DLD1 (cell line): ENCODE measurements around the gene ACADSB.

Source experiments
- in situ Hi-C: cut with HindIII; loops from 2 replicates; pipeline ENCODE4 v1.10.0; 2017; ENCODE audit warnings: low sequenced_read_pairs

The ACADSB gene

DNA sequence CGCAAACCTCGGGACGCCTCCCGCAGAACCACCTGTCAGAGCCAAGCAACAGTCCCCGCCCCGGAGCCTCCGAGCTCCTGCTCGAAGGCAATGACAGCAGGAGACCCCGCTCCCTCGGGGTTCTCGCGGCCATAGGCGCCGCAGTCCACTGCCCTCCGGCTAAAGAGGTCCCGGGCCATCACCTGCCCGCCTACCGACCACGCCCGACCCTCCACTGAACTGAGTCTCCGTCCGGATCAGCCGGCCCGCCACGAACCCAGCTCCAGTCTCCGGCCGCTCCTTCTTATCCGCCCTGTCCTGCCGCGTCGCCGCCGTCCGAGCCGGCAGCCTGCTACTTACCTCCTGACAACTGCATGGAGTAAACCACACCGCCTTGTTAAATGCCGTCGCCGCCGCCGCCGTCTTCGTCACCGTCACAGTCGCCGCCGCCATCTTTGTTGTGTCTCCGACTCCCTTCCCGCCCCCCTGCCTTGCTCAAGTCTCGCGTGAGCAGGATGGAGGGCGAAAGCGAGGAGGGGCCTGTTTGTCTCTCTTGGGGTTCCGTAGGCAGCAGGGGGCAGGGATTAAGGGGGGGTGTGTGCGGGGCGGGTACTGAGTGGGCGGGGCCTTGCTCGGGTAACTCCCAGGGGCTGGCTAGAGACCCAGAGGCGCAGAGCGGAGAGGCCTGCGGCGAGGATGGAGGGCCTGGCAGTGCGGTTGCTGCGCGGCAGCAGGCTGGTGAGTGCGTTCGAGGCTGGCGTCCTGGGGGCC is at the start of gene ACADSB, which contains the start of gene IKZF5:
TSS of gene ACADSB (plus strand) at position 652 of the 750 bp plus-strand sequence. CDS start at position 676, 24 bp downstream.
TSS of gene IKZF5 (minus strand) at position 441 of the 750 bp plus-strand sequence. CDS start 10,170 bp downstream, outside the sequence.
- in situ Hi-C loops: no loop called here

DNA sequence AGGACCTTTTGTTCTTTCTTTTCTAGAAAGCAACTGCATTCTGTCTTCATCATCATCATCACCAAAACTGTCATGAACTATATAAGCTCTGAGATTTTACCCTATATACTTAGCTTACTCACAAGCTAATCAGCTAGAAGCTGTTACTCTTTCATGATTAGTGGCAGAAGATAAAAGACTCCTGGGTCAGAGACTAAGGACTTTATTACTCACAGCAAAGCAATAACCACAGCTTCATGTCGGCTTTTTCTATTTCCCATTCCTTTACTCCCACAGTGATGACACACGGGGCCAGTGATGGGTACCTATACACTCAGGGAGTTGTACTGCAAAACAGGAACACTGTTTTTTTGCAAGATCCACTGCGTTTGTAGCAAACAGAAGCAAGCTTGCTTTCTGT is 46.4 kb upstream of the ACADSB start:
- in situ Hi-C loops: no loop called here

DNA sequence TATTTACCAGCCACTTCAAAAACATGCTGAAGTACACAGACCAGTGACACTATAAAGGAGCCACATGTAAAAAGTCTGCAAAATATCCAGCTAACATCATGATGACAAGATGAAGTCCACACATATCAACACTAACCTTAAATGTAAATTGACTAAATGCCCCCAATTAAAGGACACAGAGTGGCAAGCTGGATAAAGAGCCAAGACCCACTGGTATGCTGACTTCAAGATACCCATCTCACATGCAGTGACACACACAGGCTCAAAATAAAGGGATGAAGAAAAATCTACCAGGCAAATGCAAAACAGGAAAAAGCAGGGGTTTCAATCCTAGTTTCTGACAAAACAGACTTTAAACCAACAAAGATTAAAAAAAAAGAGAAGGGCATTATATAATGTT is 41.9 kb upstream of the ACADSB start:
- in situ Hi-C loops: no loop called here

DNA sequence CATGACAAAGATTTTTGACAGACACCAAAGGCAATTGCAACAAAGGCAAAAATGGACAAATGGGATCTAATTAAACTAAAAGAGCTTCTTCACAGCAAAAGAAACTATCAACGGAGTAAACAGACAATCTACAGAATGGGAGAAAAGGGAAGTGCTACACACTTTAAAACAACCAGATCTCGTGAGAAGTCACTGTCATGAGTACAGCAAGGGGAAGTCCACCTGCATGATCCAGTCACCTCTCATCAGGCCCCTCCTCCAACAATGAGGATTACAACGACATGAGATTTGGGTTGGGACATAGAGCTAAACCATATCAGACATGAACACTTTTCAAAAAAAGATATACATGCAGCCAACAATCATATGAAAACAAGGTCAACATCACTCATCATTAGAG is 40.1 kb upstream of the ACADSB start:
- in situ Hi-C loops: no loop called here

DNA sequence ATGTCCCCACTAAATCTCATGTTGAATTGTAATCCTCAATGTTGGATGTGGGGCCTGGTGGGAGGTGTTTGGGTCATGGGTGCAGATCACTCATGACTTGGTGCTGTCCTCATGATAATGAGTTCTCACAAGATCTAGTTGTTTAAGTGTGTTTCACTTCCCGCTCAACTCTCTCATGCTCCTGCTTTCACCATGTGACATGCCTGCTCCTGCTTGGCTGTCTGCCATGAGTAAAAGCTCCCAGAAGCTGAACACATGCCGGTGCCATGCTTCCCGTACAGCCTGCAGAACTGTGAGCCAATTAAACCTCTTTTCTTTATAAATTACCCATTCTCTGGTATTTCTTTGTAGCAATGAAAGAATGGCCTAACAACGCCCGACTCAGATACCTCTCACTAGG is 34.8 kb upstream of the ACADSB start:
- in situ Hi-C loops: no loop called here

DNA sequence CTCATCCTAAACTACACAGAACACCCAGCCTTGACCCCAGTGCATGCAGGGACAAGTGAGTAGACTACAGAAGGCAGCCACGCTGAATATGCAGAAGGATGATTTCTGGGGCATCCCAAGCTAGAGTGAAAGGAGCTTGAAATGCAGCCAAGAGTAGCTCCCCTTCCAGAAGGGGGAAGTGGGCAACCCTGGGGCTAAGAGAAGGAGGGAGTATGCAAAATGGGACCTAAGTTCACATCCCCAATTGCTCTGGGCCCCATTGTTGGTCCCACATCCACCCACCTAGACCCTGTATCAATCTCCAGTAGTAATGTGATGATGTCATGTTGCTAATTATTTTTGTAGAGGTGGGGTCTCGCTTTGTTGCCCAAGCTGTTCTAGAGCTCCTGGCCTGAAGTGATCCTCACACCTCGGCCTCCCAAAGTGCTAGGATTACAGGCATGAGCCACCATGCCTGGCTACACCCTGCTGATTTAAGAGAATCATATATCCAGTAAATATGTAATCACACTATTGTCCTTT is 34.2 kb upstream of the ACADSB start:
- in situ Hi-C loops: no loop called here

DNA sequence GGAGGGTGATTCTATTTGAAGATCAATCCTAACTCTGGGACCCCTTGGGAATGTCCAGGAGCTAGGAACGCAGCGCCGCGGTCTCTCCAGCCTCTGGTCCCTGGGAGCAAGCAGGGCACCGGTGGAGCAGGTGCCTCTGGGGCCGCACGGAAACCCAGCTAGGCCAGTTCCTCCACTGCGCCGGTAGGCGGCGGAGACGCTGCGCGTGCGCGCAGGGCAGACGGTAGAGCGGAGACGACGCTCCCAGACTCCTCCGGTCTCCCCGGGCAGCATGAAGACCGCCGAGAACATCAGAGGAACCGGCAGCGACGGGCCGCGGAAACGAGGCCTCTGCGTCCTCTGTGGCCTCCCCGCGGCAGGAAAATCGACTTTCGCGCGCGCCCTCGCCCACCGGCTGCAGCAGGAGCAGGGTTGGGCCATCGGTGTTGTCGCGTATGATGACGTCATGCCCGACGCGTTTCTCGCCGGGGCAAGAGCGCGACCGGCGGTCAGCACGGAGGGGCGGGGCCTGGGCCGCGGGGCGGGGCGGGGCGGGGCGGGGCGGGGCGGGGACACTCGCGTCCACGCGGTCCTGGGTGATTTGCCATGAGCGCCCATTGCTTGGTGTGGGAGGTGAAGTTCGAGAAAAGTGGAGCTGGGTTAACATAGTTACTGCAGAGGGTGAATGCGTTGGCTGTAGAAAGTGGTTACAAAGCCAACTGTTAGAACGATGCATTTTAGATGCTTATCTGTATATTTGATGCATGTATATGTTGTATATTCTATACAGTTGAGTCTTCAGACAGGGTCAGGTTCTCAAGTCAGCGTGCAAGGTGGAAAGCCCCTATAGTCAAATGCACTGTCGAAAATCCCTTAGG is 28.4 kb upstream of the ACADSB start, which contains the start of gene PSTK:
TSS of gene PSTK (plus strand) at position 193 of the 857 bp plus-strand sequence. CDS start at position 272, 79 bp downstream.
- in situ Hi-C loops: no loop called here

DNA sequence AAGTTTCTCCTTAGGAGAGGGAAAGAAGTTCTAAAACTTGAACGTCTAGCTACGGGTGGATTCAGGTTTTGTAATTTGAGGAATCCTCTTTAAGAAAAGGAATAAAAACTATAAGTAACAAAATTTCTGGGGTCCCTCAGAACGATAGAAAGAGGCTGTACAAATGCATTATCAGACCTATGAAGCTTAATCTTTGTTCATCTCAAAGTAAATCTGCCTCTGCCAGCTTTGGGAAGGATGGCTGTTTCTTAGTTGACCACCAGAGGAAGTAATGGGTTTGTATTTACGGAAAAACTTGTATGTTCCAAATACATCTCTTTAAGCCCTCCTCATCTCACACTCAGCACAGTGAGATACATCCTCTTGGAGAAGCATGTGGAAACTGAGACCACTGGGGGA is 27.7 kb upstream of the ACADSB start:
- in situ Hi-C loops: no loop called here

DNA sequence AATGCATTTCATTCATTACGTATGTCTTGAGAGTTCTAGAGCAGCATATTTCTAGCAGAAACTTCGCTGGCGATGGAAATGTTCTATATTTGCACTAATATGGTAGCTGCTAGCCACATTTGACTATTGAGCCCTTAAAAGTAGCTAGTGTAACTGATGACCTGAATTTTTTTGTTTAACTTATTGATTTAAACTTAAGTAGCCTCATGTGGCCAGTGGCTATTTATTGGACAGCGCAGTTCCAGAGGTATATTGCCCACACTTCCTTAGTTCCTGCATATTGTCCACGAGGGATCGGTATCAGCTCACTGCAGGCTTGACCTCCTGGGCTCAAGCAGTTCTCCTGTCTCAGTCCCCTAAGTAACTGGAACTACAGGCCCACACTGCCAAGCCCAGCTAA is 24.9 kb upstream of the ACADSB start:
- in situ Hi-C loops: no loop called here

DNA sequence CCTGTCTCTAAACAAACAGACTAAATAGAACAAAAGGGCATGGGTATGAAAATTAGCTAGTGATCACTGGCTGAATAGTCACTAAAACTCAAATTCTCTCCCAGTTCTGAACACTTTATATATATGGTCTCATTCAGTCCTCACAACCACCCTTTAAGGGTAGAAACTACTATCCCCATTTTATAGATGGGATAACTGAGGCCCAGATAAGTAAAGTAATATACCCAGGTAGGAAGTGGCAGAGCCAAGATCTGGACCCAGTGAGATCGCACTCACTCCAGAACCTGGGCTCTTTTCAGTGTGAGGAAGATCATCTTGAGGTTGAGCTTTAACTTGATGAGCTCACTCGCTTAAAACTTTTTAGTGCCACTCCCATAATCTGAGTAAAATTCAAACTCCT is 24.1 kb upstream of the ACADSB start:
- in situ Hi-C loops: no loop called here

DNA sequence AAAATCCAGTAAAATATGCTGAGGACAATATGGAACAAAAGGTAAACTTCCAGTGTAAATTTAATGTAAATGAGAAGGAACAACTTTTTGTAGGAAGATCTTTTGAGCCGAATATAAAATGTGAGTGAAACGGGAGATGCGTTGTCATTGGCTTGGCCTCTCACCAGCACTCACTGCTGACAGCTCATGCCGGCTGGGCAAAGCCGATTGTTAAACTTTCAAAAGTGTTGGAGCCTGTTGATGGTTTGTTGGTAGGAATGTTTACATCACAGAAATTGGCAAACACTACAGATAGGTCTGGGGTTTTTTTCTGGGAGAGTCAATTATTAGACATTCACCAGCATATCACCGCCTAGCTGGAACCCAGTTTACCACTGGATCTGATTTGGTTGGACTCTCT is 22.5 kb upstream of the ACADSB start:
- in situ Hi-C loops: no loop called here

DNA sequence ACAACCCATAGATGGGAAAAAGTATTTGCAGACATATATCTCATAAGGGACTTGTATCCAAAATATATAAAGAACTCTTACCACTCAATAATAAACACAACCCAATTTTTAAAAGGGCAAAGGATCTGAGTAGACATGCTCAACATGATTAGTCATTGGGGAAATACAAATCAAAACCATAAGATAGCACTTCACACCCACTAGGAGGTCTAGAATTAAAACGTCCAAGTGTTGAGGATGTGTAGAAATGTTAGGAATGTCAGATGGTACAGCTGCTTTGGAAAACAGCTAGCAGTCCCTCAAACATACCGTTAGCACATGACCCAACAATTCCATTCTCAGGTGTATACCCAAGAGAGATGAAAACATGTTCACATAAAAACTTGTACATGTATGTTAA is 20.3 kb upstream of the ACADSB start:
- in situ Hi-C loops: no loop called here

DNA sequence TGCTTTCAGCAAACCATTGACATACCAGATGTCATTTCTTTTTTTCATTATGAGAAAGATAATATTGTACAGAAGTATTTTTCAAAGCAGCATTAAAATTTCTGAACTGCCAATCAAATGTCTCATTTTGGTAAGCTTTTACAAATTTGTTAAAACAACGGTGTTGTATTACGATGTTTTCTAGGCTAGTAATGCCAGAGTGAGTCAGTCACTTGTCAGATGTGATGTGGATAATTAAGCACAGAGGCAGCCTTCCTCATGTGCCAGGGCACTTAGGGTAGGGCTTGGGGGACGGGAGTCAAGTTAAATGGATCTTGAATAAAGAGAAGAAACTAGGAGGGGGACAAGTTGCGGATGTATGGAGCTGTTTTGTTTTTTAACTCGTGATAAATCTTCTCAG is 18.5 kb upstream of the ACADSB start:
- in situ Hi-C loops: no loop called here

DNA sequence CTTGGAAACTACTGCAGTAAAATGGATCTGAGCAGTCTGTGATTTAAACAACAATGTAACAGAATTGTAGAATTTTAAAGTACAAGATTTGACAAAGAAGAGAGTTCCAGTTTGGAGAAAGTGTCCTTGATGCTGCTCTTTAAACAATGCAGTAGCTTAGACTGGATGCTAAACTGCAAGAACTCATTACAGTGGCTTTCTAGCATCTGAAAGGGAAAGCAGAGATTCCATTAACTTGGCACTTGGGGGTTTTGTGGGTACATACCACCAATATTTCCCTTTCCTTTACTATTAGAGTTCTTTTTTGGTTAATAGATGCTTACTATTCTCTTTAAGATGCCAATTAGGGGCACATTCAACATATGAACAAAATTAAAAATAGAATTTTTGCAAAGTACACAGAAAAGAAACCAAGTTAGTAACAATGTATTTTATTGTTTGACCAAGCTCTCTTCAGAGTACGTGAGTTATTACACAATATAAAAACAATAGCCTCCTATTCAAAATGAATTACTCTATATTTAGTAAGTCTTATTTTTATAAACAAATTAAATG is 16.7 kb upstream of the ACADSB start:
- in situ Hi-C loops: no loop called here

DNA sequence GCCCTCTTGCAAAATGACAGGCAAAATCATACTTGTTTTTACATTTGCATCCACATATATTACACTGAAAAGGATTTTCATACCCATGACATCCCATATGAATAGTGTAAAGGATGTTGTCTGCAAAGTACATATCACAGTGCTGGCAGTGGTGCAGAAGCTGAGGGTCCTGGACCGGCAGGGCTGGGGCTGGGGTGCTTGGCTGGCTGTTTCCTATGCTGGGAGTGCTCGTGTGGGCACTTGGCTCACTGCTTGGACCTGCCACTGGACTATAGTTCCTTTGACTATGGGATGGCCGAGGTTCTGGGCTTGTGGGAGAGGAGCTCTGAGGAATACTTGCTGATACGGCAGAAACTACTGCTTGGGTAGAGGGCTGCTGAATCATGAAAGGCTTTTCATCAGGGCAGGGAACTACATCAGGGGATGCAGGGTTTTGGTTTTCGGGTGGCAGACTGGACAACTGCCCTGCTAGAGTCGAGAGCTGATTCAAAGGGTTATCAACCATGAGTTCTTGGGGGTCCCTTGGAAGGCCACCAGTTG is 14.9 kb upstream of the ACADSB start:
- in situ Hi-C loops: no loop called here

DNA sequence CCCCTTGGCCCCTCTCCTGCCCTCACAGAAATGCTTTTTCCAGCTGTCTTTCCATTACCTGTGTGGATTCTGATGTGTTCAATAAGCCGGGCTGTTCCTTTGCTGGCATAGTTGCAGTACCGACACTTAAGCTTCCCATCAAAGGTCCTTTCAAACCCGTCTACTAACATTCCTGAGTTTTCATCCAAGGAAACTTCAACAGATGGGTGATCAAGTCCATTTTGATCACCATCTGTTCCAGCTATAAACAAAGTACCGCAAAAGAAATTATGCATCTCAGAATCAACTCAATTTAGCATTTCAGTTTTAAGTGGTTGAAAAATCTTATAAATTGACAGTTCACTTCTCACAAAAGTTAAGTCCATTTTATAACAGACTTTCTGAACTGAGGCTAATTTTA is 12.9 kb upstream of the ACADSB start:
- in situ Hi-C loops: no loop called here

DNA sequence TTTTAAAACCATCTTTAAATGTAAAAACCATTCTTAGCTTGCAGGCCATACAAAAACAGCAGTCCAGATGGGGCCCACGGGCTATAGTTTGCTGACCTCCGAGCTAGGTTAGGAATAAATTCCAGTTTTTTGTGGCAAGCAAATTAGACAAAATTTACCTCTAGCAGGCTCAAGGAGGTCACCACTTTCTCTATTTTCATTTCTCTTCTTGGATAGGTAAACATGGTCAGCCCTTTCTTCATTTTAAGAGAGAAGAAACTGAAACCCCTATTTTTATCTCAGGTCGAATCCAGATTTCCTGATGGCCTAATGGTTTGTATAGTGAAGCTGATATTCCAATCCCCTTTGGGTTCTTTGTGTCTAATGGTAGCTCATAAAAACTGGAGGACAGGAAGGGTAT is 10.9 kb upstream of the ACADSB start:
- in situ Hi-C loops: no loop called here

DNA sequence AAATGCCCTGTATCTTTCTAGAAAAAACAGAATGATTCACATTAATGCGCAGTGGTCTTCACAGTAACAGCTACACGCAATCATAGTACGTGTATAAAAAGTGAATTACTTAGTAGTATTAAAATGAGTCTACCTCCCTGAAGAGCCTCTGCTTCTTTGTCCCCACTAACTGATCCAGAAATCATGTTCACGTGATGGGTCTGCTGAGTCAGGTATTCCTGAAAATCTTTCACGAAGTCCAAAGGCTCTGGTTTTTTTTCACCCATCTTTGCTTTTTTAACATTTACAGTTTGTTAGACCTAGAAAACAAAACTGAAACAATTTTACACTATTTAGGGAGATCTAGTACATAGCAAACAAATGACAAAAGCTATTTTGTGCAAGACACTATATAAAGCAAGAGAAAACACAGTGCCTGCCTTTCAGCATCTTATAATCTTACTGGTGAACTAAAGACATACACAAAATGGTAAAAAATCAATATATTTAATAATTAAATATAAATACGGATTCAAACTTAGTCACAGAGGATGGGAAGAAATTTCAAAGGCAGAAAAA is 10.4 kb upstream of the ACADSB start:
- in situ Hi-C loops: no loop called here

DNA sequence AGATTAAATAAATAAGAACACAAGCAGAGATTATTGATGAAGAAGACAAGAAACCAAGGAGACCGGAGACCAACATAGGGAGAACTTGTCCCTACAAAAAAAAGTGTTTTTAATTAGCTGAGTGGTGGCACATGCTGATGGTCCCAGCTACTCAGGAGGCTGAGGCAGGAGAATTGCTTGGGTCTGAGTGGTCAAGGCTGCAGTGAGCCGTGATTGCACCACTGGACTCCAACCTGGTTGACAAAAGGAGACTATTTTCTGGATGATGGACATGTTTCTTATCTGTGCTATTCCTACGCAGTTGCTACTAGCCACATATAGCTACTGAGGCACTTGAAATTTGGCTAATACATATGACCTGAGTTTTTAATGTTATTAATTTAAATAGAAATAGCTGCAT is 9.9 kb upstream of the ACADSB start:
- in situ Hi-C loops: no loop called here

DNA sequence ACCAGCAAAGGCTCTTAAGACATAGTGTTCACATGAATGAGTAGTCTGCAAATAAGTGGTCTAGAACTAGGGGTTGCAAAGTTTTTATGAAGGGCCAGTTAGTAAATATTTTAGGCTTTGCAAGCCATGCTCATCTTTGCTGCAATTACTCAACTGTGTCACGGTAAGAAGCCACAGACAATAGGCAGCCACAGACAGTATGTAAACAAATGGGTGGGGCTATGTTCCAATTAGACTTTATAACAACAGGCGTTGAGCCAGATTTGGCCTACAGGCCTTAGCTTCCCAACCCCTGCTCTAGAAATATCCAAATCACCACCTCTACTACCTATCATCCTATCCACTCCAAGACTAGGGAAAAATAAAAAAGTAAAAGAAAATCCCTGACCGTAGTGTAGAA is 9.5 kb upstream of the ACADSB start:
- in situ Hi-C loops: no loop called here

DNA sequence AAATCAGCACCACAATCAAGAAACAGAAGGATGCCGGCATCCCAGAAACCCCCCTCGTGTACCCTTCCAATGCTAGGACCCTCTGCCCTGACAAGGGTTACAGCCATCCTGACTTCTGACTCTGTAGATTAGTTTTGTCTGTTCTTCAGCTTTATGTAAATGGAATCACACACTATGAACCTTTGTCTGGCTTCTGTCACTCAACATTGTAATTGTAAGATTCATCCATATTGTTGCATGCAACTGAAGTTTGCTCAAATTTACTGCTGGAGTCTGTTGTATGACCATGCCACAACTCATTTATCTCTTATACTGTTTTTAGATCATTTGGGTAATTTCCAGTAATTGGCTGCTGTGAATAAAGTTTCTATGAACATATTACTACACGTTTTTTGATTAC is 8.7 kb upstream of the ACADSB start:
- in situ Hi-C loops: no loop called here
